ENCODE results near the gene ATG2A. TPM values are rescaled to one million over a fixed set of nuclear protein-coding genes. Genes with fewer than 3 reads are reported as not detected.

ATG2A gene
- total RNA-seq, 4 donors from 2014 or later: 19.9 to 28.7 (median 26.1) TPM

- Histone ChIP-seq H3K27ac (replicated peaks in 1 of 4) (no peak overlapping the region), H3K27me3 (no peaks in the 10 kb centered on the region), H3K36me3 (peaks cover 40 to 92% (median 87%) of the 10 kb centered on the region in 4 donors), H3K9me3 (no peaks in the 10 kb centered on the region), H3K4me3 (no peak overlapping the region), H3K4me1 (peaks cover 9 to 13% (median 12%) of the 10 kb centered on the region in 4 donors)
- TF ChIP-seq EP300 (IDR thresholded peaks at IDR 0.05): no peak
- no peak for TF ChIP-seq CTCF (IDR thresholded peaks at IDR 0.05)
- TF ChIP-seq POLR2AphosphoS5 (IDR thresholded peaks at IDR 0.05): no peak
- TF ChIP-seq POLR2A (IDR thresholded peaks at IDR 0.05; ENCODE audit: low read depth): no peak
- WGBS: 94% methylated on average over 15 of the region's 19 CpGs
- intact Hi-C loops (cut with DNase I): loop anchor here (10.0 kb wide), 1 partner anchor 114 kb away; no protein-coding TSS in a partner anchor
- DNase-seq (ENCODE audit: extremely low spot score): no peak
Measured at GRCh38 chr11:64898541-64898940, 18.5 kb downstream of the ATG2A start.

- 96% methylated on average over 6 of the region's 9 CpGs for WGBS
- no peaks in the 10 kb centered on the region for H3K27me3 ChIP-seq
- intact Hi-C loops (cut with DNase I): loop anchor here (10.0 kb wide), 1 partner anchor 113 kb away; no protein-coding TSS in a partner anchor
- peaks cover 11 to 15% (median 14%) of the 10 kb centered on the region in 4 donors for H3K4me1 ChIP-seq
- no peak for DNase-seq (ENCODE audit: extremely low spot score)
- H3K9me3 ChIP-seq: no peaks in the 10 kb centered on the region
- TF ChIP-seq POLR2A (IDR thresholded peaks at IDR 0.05; ENCODE audit: low read depth) (no peak), EP300 (IDR thresholded peaks at IDR 0.05) (no peak), CTCF (IDR thresholded peaks at IDR 0.05) (no peak), POLR2AphosphoS5 (IDR thresholded peaks at IDR 0.05) (no peak)
- H3K36me3 ChIP-seq: peaks cover 40 to 87% (median 82%) of the 10 kb centered on the region in 4 donors
- no peak overlapping the region for H3K4me3 ChIP-seq
- H3K27ac ChIP-seq (replicated peaks in 1 of 4): no peak overlapping the region
Measured at GRCh38 chr11:64898076-64898445, 18.9 kb downstream of the ATG2A start.

- Histone ChIP-seq H3K4me1 (peaks cover 11 to 20% (median 16%) of the 10 kb centered on the region in 4 donors), H3K9me3 (no peaks in the 10 kb centered on the region), H3K27ac (replicated peaks in 1 of 4) (no peak overlapping the region), H3K27me3 (no peaks in the 10 kb centered on the region), H3K36me3 (peaks cover 35 to 82% (median 77%) of the 10 kb centered on the region in 4 donors), H3K4me3 (no peak overlapping the region)
- no peak for TF ChIP-seq POLR2A (IDR thresholded peaks at IDR 0.05; ENCODE audit: low read depth)
- TF ChIP-seq CTCF (IDR thresholded peaks at IDR 0.05): no peak
- no peak for TF ChIP-seq EP300 (IDR thresholded peaks at IDR 0.05)
- no peak for TF ChIP-seq POLR2AphosphoS5 (IDR thresholded peaks at IDR 0.05)
- intact Hi-C loops (cut with DNase I): loop anchor here (10.0 kb wide), 1 partner anchor 113 kb away; no protein-coding TSS in a partner anchor
- no peak for DNase-seq (ENCODE audit: extremely low spot score)
- 89% methylated on average over 11 of the region's 19 CpGs for WGBS
Measured at GRCh38 chr11:64897381-64898075, 19.5 kb downstream of the ATG2A start.

- peaks cover 25 to 72% (median 67%) of the 10 kb centered on the region in 4 donors for H3K36me3 ChIP-seq
- WGBS: 86% methylated on average over 5 of the region's 14 CpGs
- H3K27me3 ChIP-seq: no peaks in the 10 kb centered on the region
- intact Hi-C loops (cut with DNase I): loop anchor here (10.0 kb wide), 1 partner anchor 112 kb away; no protein-coding TSS in a partner anchor
- DNase-seq (ENCODE audit: extremely low spot score): no peak
- H3K4me1 ChIP-seq: peaks cover 11 to 25% (median 17%) of the 10 kb centered on the region in 4 donors
- H3K27ac ChIP-seq (replicated peaks in 1 of 4): no peak overlapping the region
- H3K4me3 ChIP-seq: no peak overlapping the region
- no peaks in the 10 kb centered on the region for H3K9me3 ChIP-seq
- TF ChIP-seq EP300 (IDR thresholded peaks at IDR 0.05) (no peak), POLR2AphosphoS5 (IDR thresholded peaks at IDR 0.05) (no peak), CTCF (IDR thresholded peaks at IDR 0.05) (no peak), POLR2A (IDR thresholded peaks at IDR 0.05; ENCODE audit: low read depth) (no peak)
Measured at GRCh38 chr11:64896448-64897022, 20.5 kb downstream of the ATG2A start.

All from esophagus muscularis mucosa (tissue), 4 donors.